NCI-H748 treated with DMSO at 0.1 percent for 48 hours (cell line): ENCODE measurements around the gene TMEM9.

ENCODE experiments used
- DNase-seq: peaks from one replicate; lab custom pipeline; 2025; lab: John Stamatoyannopoulos, UW

Gene TMEM9

DNA sequence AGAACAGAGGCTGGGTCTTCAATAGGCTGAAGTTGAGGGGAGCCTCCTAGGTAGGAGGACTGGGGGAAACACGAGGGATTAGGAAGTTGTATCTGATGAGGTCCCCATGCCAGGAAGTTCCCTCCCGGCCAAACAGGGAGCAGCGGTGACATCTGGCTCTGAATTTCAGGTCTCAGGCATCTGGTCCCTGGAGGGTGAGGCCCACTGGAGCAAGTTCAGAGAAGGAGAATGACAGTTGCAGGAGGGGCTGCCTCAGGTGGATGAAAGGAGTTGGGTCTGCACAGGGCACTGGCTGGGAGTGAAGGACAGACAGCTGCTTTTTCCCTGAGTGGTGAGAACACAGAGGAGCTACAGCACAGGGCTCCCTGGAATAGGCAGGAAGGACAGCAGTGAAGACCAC lies 9.1 kb downstream of the TMEM9 start:
- no peak for DNase-seq

DNA sequence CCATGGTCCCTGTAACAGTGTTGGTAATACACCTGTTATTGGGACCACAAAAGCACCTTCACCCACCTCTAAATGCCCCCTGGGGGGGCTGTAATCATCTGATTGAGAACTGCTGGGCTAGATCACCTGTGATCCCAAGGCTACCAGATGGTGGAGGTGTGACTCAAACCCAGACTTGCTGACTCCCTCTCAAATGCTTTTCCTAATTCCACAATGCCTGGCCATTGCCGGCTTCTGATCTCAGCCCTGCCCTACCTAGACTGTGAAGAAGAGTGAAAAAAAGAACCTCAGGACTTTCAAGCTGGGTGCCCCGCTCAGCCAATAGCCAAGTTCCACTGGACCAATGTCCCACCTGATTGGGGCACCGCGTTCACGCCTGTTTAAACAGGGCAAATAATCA lies 9.6 kb downstream of the TMEM9 start:
- DNase-seq: no peak

DNA sequence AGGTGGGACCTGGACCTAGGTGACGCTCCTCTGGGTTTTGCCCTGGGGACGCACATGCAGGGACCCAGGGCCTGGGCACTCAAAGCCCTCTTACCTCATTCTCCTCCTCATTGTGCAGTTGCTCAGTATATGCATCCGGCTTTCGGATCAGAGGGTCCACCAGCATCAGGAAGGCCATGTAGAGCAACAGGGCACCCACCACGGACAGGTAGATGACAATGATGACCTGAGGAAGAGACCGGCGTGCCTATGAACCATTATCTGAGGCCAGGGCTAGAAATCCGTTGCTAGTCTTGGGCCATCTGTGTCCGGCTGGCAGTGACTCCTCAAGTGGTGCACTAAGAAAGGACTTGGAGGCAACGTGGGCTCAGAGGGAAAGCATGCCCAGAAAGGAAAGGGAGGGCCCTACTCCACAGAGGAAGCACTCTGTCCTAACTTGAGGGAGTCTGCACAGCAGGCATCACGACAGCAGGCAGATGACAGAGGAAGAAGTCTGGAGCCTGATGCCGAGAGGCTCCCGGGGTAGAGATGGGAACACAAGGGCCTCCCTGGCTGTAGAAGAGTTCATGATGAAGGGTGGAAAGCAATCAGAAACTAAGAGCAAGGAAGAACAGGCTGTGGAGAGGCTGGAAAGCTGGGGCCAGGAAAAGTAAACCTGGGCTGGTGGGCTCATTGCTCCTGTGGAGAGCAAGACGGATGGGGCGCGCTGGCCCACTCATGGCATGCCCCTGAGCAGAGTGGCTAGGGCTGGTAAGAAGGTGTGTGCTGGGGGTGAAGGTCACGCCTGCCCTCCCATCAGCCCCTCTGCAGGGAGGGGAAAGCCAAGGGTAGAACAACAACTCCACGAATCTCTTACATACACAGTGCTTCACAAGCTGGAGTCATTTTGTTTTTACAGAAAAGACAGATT lies 10.3 kb downstream of the TMEM9 start:
- DNase-seq: no peak

DNA sequence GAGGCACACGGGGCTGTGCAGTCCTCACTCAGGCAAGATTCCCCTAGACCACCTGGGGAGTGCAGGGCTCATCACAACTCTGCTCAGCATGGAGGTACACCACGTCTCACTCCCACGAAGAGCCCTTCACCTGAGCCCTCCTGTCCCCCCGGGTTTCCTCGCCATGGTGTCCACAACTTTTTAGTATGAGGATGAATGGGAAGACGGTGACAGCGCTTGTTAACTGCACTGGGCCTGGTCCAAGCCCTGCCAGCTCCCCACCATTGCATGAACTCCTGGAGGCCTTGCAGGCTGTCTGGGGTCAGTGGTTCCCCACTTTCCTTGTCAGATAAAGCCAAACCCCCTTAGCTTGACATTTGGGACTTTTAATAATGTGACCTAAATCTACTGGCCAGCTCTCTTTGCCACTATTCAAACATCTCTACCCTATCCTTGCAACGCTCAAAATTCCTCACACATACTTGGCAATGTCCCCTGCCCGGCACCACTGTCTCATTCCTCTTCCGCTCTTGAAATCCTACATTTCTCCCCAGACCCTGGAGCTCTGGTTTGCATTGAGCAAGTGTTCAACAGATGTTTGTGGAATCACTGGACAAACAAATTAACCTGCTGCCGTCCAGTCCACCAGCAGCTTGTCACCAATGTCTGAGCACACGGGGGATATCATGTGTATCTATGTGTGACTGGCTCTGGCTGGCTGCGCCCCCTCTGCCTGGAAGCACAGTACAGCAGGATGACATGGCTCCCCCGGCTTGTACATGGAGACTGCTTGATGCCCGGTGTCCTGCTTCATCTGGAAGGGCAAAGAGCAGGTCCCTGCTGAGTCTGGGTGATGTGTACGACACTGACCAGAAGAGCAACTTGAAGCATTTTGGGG lies 11.2 kb downstream of the TMEM9 start:
- DNase-seq: no peak

DNA sequence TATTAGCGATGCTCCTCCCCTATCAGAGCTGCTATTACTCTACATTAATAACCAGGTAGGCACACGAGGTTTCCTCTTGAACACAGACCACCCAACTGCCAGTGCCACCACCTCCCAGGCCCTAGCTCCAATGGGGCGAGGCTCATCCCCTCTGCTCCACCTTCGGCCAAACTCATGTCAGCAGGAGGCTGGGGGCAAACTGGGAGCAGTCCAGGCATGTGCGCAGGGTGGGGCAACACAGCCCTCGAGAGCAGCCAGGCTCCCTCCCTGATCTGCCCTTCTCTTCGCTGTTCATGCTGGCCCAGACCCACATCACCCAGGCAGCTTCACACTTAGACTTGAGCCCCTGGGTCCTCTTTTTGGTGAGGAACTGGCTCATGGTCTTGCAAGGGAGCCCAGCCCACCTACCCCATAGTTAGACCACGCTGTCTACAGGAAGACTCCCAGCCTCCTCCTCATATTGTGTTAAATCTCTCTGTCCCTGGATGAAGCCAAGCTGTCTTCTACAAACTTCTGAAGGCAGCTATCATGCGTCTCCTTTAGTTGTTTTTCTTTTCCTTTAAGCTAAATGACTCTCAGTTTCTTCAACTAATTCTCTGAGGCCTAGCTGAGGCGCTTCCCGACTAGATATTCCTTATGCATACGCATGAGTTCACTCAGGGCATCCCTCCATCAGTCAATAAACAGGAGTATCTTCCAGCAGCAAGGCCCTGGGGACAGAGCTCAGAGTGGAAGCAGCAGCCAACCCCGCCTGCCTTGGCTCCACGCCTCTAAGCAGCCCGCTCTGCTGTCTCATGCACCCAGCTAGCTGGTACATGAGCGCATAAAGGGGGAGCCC lies 12.0 kb downstream of the TMEM9 start:
- DNase-seq: no peak

DNA sequence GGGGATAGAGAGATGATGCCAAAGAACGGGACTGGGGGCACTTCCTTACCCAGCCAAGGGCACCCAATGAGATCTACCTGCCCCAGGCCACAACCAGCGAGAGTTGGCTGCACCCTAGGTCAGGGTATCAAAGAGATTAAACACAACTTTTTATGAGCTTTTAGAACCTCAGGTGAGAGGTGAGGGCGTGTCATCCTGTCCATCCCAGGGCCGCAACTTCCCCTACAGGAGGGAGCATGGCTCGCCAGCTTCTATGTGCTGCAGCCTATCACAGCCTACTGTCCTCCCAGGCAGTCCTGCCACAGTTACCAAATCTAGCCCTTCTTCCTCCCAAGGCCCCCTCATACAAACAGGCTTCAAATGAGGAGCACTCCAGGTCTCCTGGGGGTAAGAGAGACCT lies 12.9 kb downstream of the TMEM9 start:
- no peak for DNase-seq

DNA sequence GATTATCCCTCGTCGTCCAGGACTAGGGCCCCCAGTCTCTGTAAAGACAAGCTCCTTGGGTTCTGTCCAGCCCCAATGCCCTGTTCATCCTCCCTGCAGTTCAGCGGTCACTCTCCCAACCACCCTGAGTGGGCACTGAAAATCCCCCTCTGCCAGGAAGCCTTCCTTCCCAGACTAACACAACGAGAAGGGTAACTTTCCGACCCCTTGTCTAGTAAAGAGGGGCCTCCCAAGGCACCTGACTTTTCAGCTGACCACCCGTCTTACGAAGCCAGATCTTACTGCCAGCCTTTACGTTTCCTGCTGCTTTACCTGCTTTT lies 13.4 kb downstream of the TMEM9 start:
- DNase-seq: no peak

DNA sequence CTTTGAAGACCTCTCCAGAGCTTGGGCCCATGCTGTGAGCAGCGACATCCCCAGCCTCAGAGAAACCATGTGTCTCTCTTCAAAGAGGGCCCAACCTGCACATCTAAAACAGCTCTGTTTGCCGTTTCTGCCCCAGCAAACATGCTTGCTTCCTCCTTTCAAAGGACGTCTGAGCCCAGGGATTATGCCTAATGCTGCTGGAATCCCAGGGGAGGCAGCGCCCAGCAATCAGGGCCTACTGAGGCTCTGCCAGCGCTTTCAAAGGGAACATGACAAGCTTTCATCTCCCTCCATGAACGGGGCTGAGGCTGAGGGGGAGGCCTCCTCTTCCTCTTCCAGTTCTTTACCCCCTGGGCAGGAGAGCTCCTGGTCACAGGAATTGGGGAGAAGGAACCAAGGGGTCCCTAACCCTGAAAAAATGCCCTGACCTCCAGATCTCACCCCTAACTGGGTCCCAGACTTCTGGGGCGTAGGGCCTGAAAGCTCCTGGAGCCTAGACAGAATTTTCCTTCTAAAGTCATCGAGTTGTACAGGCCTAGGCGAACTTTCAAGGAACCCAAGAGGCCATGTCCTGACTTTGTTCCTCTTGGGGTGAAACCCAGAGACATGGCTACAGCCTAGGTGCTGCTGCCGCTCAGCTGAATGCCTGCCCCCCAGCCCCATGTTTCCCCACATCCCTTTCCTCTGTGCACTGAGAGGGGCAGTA lies 13.9 kb downstream of the TMEM9 start:
- no peak for DNase-seq

DNA sequence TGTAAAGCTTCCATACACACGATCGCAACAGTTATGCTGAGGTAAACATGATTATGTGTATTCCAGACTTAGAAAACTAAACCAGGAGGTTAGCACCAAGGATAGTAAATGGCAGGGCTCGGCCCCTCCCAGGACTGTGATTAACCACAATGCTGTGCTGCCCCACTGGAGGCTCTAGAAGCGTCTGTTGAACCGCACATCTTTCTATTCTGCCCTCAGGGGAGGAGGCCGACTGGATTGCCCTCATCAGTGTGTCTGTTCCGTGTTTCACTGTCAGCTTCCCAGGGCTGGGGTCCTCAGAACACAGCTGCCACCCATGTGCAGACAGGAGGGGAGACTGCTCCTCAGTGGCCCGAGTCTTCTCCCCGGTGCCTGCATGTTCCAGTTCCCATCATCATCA lies 14.5 kb downstream of the TMEM9 start:
- no peak for DNase-seq

DNA sequence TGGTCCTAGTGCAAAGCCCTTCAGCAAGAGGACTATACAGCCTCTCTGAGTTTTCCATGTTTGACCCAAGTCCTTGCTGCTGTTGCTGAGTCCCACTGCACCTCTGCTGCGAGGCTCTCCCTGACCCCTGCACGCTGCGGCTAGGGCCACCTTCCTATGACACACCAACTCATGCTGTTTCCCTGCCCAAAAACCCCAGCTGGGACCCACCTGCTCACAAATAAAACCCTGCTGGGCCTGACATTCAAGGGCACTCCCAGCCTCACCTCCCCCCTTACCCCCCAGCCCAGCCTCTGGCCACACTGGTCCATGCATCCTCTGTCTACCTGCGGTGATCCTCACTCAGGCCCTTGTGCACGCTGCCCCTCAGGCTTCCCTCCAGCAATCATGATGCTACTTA lies 15.0 kb downstream of the TMEM9 start:
- no peak for DNase-seq

DNA sequence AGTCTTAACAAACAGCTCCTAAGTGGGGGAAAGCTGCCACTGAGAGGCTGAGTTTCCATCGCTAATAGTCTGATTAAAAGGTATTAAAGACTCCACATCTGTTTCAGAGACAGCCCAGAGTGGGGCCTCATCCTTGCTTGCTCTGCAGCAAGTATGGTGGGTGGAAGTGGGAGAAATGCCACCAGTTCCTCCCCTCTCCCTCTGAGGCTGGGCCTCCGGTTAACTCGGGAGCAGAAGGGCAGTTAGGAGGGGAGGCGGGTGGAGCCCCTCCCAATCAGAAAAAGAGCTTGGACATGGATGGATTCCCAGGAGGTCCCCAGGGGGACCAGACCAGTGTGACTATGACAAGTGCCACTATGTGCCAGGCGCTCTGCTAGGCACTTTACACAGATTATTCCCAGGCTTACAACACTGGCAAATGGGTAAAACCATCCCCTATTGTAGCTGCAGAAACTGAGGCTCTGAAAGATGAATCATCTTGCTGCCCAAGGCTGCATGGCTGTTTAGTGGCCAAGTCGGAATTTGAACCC lies 15.9 kb downstream of the TMEM9 start:
- no peak for DNase-seq

DNA sequence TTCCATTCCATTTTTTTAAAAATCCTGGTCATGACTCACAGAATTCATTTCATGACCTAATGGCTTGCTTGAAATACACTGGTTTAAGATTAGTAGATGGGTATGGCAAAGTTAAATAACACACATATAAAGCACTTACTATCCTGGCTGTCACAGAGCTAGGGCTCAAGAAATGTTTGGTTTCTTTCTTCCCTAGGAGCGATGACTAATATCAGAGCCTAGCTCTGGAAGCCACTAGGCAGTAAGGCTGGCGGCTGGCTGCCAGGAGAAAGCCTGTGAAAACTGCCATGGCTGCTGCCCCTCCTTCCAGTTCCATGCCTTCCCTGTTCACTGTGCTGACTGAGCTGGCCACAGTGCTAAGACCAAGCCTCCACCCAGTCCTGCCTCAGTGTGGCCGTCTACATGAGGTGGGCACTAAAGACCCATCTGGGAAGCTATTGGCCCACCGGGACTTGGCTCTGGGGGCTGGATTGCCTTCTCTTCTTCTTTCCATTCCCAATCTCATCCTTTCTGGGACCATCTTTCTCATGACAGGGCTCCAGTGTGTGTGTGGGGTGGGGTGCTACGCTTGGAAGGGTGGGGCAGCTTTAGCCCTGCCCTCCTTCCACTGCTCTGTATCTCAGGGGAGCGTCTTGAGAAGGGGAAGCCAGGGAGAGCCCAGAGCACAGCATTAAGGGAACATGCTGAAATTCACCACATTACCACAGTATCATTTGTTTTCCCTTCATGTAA lies 16.5 kb downstream of the TMEM9 start:
- no peak for DNase-seq

DNA sequence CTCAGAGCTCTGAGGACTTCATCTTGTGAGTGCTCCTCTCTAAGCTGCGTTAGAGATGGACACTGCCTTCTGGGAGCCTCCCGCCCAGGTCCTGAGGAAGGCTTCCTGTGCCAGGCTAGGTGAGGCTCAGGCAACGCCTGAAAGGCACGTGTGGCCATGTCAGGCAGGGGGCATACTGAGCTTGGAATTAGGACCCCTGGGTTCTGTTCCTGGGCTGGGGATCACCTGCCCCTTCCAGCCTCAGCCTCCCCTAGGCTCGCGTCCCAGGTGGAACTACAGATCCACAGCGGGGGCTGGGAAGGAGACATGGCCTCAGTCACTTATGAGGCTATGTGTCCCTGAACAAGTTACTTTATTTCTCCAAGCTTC lies 17.3 kb downstream of the TMEM9 start:
- DNase-seq: no peak

DNA sequence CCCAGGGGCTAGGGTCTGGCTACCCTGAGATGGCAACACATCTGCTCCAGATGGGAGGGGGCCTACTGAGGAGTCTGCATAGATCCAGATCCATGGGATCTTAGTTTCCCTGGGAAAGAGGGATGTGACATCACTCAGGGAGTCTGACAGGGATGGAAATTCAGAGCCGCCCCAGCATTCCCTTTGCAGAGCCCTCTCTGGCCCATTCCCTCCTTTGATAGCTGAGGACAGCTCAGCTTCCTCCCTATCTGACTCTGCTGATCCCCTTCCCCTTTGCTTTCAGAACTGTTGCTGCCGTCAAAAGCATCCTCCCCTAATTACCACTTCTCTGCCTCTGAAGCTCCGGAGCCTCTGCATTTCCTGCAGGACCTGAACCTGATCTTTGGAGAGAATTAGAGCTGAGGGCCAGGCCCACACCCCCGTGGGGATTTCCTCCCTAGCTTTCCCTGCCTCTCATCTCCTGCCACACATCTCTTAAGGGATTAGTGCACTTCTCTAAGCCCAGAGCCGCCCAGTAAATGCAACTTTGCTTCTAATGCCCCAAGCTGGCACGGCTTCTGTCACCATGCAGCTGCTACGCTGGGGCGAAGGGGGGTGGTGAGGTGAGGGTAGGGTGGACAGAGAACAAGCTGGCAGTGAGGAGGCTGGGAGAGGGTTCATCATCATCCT lies 17.8 kb downstream of the TMEM9 start:
- no peak for DNase-seq

DNA sequence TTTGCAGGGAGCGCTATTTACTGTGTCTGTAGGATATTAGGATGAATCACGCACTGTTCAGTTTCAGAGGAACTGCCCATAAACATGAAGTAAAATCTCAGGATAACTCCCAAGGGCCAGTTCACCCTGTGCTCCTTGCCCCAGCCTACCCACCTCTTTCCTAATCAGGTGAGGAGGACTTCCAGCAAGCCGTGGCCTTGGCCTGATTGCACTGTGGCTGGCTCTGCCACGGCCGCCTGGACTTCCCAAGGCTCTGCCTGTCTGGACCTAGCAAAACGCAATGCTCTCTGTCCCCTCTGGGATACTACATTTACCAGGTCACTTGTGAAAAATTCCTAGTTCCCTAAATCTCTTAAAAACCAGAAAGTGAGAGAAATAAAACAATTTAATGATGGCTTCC lies 19.9 kb downstream of the TMEM9 start:
- no peak for DNase-seq

DNA sequence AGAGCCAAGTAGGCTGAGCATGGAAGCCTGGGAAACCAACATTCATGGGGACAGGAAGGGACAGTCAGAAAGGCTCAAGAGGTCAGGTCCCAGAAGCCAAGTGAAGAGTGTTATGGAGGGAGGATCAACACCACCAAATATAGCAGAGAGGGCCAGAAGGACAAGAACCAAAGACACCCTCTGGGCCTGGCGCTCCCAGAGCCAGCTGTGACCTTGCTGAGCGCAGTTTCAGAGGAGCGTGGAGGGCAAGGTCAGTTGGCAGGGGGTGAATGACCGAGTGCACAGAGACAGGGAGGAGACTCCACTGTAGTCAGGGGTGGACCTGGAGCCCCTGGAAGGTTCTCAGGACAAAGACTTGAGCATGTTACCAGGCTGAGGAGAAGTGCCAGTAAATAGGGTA lies 22.9 kb downstream of the TMEM9 start:
- no peak for DNase-seq

DNA sequence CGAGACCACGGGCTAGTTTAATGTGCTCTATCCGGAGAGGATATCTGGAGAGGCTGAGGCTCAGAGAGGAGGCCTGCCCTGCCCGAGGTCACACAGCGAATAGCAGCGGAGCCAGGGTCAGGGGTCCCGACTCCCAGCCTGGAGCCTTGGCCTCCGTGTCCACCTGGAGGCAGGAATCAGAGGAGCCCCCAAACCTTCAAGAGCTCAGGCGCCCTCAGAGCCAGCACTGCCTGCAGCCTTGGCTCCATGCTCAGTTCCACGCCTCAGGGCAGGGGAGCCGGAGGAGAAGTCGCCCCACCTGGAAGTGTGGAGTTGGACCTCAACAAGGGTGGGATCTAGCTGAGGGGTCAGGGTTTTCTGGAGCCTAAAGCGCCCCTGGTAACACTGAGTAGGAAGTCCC lies 25.3 kb downstream of the TMEM9 start:
- no peak for DNase-seq

DNA sequence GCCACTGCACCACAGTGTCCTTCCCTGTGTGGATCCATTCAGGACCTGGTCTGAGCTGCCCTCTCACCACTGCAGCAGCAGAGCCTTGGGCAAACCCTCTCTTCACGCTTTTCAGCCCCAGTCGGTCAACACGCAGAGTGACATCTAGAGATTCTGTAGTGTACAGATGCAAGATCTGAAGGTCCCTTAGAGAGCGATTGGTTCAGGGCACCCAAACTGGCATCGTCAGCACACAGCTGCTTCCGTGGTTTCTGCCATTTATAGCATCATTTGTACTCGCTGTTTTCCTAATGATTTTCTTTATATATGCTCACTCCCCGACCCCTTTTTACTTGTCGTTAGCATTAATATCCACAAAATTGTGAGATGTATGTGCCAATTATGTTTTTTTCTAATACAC lies 25.8 kb downstream of the TMEM9 start:
- DNase-seq: no peak

DNA sequence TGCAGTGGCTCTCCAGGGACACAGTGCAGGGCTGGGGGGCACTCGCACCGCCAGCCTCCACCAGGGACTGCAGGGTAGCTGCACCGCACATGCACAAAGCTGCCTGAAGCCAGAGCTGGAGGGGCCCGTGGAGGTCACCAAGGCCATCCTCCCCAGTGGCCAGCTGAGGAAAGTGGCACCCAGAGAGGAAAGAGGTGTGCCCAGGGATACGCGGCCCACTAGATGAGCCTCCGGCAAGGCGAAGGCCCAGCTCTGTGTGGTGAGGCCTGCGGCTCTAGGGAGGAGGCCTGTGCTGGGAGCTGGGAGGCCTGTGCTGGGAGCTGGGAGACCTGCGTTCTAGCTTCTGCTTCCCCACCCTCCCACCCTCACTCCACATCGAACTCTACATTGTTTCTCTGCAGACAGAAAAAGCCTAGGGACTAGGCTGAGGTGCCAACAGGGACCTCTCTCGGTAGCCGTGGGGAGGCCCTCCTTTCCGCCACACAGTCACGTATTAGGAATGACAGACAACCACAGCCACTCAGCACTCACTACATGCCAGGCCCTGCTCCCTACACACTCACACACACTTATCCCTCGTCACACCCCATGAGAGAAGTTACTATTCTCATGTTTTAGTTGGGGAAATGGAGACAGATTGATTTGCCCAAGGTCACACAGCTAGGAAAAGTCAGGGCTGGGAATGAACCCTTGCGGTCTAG lies 26.4 kb downstream of the TMEM9 start:
- no peak for DNase-seq
